Measurements from ENCODE around the gene ARHGAP18.
A peak's percentile ranks its signal among the peaks of the same experiment; 100 is the strongest.

Gene ARHGAP18

DNA sequence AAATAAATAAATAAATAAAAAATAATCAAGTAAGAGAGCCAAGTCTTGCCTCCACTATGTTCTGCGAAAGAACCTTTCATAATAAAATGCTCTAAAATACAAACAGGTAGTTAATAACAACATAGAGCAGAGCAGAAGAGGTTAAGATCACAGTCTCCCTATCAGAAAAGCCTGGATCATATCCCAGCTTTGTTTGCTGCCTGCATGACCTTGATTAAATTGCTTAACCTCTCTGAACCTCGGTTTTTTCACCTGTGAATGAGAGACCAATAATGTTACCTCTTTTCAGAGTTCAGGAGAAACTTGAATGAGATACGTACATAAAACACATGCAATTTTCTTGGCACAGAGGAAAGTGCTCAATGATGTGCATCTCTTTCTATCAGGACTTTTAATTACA lies 44.4 kb downstream of the ARHGAP18 start:
- H3K9ac ChIP-seq (ENCODE audit: low read depth, low read length, poor library complexity, severe bottlenecking): no peak overlapping the region
- peaks cover 31% of the 10 kb centered on the region for H3K4me1 ChIP-seq (ENCODE audit: insufficient read depth, low read length, poor library complexity, severe bottlenecking)
- TF ChIP-seq, protein P1, sequence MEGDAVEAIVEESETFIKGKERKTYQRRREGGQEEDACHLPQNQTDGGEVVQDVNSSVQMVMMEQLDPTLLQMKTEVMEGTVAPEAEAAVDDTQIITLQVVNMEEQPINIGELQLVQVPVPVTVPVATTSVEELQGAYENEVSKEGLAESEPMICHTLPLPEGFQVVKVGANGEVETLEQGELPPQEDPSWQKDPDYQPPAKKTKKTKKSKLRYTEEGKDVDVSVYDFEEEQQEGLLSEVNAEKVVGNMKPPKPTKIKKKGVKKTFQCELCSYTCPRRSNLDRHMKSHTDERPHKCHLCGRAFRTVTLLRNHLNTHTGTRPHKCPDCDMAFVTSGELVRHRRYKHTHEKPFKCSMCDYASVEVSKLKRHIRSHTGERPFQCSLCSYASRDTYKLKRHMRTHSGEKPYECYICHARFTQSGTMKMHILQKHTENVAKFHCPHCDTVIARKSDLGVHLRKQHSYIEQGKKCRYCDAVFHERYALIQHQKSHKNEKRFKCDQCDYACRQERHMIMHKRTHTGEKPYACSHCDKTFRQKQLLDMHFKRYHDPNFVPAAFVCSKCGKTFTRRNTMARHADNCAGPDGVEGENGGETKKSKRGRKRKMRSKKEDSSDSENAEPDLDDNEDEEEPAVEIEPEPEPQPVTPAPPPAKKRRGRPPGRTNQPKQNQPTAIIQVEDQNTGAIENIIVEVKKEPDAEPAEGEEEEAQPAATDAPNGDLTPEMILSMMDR (conservative IDR thresholded peaks at IDR 0.05; ENCODE audit: low read length): no peak
- no peak for TF ChIP-seq EZH2phosphoT487 (IDR thresholded peaks at IDR 0.05; ENCODE audit: borderline replicate concordance)
- no peaks in the 10 kb centered on the region for H3K9me3 ChIP-seq (ENCODE audit: insufficient read depth, low read depth, low read length)
- H3K9me2 ChIP-seq (replicated peaks; ENCODE audit: low read depth, low read length): no peaks in the 10 kb centered on the region
- H2AFZ ChIP-seq (ENCODE audit: low read length): no peak overlapping the region
- H3K4me3 ChIP-seq (ENCODE audit: low read length, poor library complexity, severe bottlenecking): no peak overlapping the region
- H3F3A ChIP-seq (ENCODE audit: low read depth): no peaks in the 10 kb centered on the region
- no peaks in the 10 kb centered on the region for H3K36me3 ChIP-seq (ENCODE audit: insufficient read depth, low read length)
- peaks cover 12% of the 10 kb centered on the region for H3K79me2 ChIP-seq (ENCODE audit: insufficient read depth, low read length)
- no peak overlapping the region for H3K4me2 ChIP-seq (ENCODE audit: low read depth, low read length, poor library complexity, severe bottlenecking)
- peaks cover 4% of the 10 kb centered on the region for H4K20me1 ChIP-seq (ENCODE audit: insufficient read depth, low read length, poor library complexity, severe bottlenecking)
- H3K27me3 ChIP-seq (ENCODE audit: insufficient read depth, low read length, poor library complexity, severe bottlenecking): no peaks in the 10 kb centered on the region

DNA sequence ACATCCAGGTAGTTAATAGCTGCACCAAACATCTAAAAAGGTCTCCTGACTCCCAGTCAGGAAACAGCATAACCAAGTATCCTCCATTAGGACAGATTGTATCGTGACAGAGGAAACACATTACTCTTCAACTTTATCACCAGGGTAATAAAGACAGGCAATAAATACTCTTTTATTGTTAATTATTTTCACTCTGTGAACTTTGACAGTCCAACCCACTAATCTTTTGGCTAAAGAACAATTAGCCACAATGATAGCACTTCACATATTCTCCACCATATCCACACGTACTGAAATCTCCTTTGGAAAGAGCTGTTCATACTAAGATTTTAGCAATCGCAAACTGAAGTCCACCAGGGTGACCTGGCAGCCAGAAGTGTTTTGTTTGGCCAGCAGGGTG lies 46.4 kb downstream of the ARHGAP18 start:
- Histone ChIP-seq H3K79me2 (ENCODE audit: insufficient read depth, low read length) (peaks cover 17% of the 10 kb centered on the region; the same call in 1 of the 2 replicates), H3K4me1 (ENCODE audit: insufficient read depth, low read length, poor library complexity, severe bottlenecking) (peaks cover 35% of the 10 kb centered on the region), H3K9ac (ENCODE audit: low read depth, low read length, poor library complexity, severe bottlenecking) (no peak overlapping the region)

DNA sequence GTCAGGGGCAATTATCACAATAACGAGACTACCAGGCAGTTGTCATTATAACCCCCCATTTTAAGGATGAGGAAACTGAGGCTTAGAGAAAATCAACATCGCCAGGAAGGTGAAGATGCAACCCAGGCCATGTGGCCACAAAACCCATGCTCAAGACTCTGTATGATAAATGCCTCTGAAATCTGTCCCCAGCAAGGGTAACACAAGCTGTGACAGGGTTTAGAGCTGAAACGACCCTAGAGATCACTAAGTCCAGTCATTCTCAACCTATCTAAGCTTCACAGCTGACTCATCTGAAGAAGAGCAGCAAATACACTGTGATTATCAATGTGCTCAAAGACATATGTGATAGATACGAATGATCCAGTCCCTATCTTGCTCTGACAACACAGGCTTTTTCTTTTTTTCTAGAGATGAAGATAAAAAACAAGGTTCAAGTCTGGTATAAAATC lies 47.0 kb downstream of the ARHGAP18 start:
- TF ChIP-seq, protein P1 (conservative IDR thresholded peaks at IDR 0.05; ENCODE audit: low read length): no peak
- TF ChIP-seq EZH2phosphoT487 (IDR thresholded peaks at IDR 0.05; ENCODE audit: borderline replicate concordance): no peak
- peak overlapping the region; percentile 46 for H3K4me2 ChIP-seq (ENCODE audit: low read depth, low read length, poor library complexity, severe bottlenecking)
- H3K79me2 ChIP-seq (ENCODE audit: insufficient read depth, low read length): peaks cover 17% of the 10 kb centered on the region; the same call in 1 of the 2 replicates
- H3K27me3 ChIP-seq (ENCODE audit: insufficient read depth, low read length, poor library complexity, severe bottlenecking): no peaks in the 10 kb centered on the region
- peak overlapping the region; percentile 2 for H3K4me3 ChIP-seq (ENCODE audit: low read length, poor library complexity, severe bottlenecking)
- H2AFZ ChIP-seq (ENCODE audit: low read length): no peak overlapping the region
- no peaks in the 10 kb centered on the region for H3K9me3 ChIP-seq (ENCODE audit: insufficient read depth, low read depth, low read length)
- H3K9me2 ChIP-seq (replicated peaks; ENCODE audit: low read depth, low read length): no peaks in the 10 kb centered on the region
- peaks cover 35% of the 10 kb centered on the region for H3K4me1 ChIP-seq (ENCODE audit: insufficient read depth, low read length, poor library complexity, severe bottlenecking)
- H4K20me1 ChIP-seq (ENCODE audit: insufficient read depth, low read length, poor library complexity, severe bottlenecking): peaks cover 4% of the 10 kb centered on the region
- H3K9ac ChIP-seq (ENCODE audit: low read depth, low read length, poor library complexity, severe bottlenecking): no peak overlapping the region
- no peaks in the 10 kb centered on the region for H3F3A ChIP-seq (ENCODE audit: low read depth)
- no peaks in the 10 kb centered on the region for H3K36me3 ChIP-seq (ENCODE audit: insufficient read depth, low read length)

More for the DNA sequence above, 46.4 kb downstream of the ARHGAP18 start:
- Histone ChIP-seq H3K9me3 (ENCODE audit: insufficient read depth, low read depth, low read length) (no peaks in the 10 kb centered on the region), H3K36me3 (ENCODE audit: insufficient read depth, low read length) (no peaks in the 10 kb centered on the region), H3F3A (ENCODE audit: low read depth) (no peaks in the 10 kb centered on the region), H2AFZ (ENCODE audit: low read length) (no peak overlapping the region), H3K27me3 (ENCODE audit: insufficient read depth, low read length, poor library complexity, severe bottlenecking) (no peaks in the 10 kb centered on the region), H4K20me1 (ENCODE audit: insufficient read depth, low read length, poor library complexity, severe bottlenecking) (peaks cover 4% of the 10 kb centered on the region), H3K9me2 (replicated peaks; ENCODE audit: low read depth, low read length) (no peaks in the 10 kb centered on the region), H3K4me3 (ENCODE audit: low read length, poor library complexity, severe bottlenecking) (peak overlapping the region; percentile 2), H3K4me2 (ENCODE audit: low read depth, low read length, poor library complexity, severe bottlenecking) (peak overlapping the region; percentile 46)
- TF ChIP-seq EZH2phosphoT487 (IDR thresholded peaks at IDR 0.05; ENCODE audit: borderline replicate concordance): no peak
- TF ChIP-seq, protein P1 (conservative IDR thresholded peaks at IDR 0.05; ENCODE audit: low read length): no peak
